Transverse colon (tissue), 3 donors: Measurements from ENCODE around the gene SH3PXD2B.

Experiments used
- EP300 ChIP-seq: sonication (generic); formaldehyde crosslinking; IDR thresholded peaks from one replicate; pipeline ENCODE4 v1.6.1; 2017; ENCODE audit warnings: antibody characterized with exemption, low read depth
- POLR2A ChIP-seq: fragments of 450-650 bp; IDR thresholded peaks from one replicate; pipeline ENCODE4 v1.6.1; 2016; ENCODE audit warnings: antibody characterized with exemption, mild to moderate bottlenecking, moderate library complexity
- TF ChIP-seq, protein P1 (sequence below), 5 experiments: fragments of 200-600 bp in 3 of 5; fragments of 450-650 bp in 2 of 5; sonication (generic) in 3 of 5; IDR thresholded peaks; 1 replicate in 2 of 5; 2 replicates in 3 of 5; pipeline ENCODE4 v1.5.1; 2016 to 2017; ENCODE audit warnings: antibody characterized with exemption in 5 of 5, inconsistent platforms in 3 of 5, mild to moderate bottlenecking in 2 of 5, moderate library complexity in 1 of 5

DNA sequence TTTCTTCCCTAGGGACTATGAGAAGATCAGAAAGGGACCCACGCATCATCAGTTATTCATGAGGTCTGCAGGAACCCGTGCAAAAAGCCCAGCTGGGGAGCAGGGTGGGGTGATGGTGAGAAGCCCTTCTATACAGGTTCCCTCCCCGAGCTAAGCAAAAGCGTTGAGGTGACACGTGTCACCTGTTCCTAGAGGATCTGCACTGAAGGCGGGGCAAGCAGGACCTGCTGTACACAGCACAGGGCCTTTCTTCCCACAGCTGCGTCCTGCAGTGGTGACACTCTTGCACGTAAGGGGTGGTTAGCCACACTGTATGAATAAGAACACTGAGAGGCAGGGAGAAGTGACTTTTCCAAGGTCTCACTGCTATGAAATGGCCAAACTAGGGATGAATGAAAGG is 37.2 kb upstream of the SH3PXD2B start:
- TF ChIP-seq, protein P1, sequence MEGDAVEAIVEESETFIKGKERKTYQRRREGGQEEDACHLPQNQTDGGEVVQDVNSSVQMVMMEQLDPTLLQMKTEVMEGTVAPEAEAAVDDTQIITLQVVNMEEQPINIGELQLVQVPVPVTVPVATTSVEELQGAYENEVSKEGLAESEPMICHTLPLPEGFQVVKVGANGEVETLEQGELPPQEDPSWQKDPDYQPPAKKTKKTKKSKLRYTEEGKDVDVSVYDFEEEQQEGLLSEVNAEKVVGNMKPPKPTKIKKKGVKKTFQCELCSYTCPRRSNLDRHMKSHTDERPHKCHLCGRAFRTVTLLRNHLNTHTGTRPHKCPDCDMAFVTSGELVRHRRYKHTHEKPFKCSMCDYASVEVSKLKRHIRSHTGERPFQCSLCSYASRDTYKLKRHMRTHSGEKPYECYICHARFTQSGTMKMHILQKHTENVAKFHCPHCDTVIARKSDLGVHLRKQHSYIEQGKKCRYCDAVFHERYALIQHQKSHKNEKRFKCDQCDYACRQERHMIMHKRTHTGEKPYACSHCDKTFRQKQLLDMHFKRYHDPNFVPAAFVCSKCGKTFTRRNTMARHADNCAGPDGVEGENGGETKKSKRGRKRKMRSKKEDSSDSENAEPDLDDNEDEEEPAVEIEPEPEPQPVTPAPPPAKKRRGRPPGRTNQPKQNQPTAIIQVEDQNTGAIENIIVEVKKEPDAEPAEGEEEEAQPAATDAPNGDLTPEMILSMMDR (IDR thresholded peaks at IDR 0.05): no peak
- no peak for TF ChIP-seq EP300
- no peak for TF ChIP-seq POLR2A
